T-helper 2 cell (primary cell): ENCODE data around the gene ANKRD7.
"Not testable (repeated sequence)": the region's sequence is repeated elsewhere in the genome, so short reads cannot be mapped to it uniquely, and the experiment has no call there.

Experiments
- DNase-seq, 5 experiments: peaks; one replicate each; pipeline versions ENCODE4 v3.0.0 to v3.0.0-alpha.2; 2012 to 2022

The ANKRD7 gene

DNA sequence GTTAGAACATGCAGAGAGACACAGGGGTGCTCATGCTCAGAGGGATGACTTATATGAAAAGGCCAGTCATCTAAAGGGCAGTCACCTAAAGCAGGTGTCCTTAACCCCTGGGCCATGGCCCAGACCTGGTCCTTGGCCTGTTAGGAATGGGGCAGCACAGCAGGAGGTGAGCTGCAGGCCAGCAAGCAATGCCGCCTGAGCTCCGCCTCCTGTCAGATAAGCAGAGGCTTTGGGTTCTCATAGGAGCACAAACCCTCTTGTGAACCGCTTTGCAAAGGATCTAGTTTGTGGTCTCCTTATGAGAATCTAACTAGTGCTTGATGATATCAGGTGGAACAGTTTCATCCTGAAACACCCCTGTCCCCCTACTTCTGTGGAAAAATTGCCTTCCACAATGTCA is 14.5 kb downstream of the ANKRD7 start:
- DNase-seq, result peak in 1 of 5 experiments; percentile 51

DNA sequence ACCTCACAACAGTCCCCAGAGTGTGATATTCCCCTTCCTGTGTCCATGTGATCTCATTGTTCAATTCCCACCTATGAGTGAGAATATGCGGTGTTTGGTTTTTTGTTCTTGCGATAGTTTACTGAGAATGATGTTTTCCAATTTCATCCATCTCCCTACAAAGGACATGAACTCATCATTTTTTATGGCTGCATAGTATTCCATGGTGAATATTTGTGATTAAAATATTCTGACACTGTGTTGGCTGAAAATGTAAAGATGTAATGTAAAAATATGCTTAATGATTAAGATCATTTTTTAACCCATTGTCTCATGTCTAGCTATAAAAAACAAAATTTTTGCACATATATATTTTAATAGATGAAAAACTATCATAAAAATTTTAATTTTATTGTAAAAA is 15.8 kb downstream of the ANKRD7 start:
- DNase-seq, result not testable (repeated sequence)

DNA sequence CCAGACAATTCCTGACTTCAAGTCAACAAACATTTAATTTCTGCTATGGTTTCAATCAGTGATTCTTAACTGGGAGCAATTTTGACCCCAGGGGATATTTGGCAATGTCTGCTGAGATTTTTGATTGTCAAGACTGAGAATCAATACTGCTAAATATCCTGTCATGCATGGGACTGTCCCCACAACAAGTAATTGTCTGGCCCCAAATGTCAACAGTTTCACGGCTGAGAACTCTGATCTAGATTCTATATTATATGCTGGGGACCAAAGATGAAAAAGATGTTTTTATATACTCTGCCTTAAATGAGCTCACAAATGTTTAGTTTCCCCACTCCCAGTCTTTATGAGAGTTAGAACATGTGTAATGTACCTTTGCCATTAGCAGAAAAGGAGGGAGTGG is 19.2 kb downstream of the ANKRD7 start:
- DNase-seq, result no peak

DNA sequence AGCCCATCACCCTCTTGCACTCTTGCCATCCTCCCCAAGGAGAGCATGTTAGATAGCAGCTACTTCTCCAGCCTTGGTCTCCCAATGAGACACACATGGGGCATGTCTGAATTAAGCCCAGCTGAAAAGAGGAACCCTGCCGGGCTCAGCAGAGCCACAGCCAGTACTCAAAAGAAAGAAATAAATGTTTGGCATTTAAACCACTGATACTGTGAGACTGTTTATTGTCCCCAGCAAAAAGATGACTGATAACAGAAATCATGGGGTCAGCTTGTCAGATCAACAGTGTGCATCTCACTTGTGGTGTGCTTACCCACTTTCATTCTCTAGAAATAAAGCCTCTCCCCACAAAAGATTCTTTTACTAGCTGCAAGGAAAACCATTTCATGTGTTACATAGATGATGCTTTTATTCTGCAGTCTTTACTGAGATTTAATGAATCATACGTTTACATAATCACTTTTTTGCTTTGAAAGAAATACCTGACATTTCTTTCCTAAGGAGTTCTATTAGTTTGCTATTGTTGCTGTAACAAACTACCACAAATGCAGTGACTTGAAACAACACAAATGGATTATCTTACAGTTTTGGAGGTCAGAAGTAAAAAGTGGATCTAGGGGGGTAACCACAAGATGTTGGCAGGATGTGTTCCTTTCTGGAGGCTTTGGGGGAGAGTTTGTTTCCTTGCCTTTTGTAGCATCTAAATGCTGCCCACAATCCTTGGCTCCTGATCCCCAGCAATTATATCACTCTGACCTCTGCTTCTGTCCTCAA is 20.9 kb downstream of the ANKRD7 start:
- peak in 1 of 5 experiments; percentile 92 for DNase-seq

DNA sequence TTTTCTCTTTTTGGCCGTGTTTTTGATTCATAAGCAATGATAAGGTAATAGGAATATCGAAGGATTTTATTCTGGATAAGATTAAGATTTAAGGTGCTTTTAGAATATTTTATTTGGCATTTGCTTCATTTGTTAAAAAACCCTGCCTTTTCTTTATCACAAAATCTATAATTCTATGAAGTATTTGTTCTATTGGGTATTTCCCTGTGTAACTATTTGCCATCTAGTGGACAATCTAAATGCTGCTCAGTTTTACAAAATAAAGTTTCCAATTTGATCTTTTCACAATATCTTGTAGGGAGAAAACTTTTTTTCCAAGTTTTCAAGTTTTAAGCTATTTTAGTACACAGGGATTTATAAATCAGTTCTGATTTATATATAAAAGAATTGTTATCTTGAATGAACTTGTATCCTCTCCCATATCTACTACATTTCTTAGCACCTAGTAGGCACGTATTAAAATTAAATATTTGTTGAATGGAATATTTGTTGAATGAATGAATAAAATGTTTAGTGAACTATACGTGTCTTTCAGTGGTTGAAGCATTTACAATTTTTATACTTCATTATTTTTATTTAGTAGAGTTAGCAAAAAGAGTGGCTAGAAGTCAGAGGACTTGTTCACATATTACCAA is 26.5 kb downstream of the ANKRD7 start:
- no peak for DNase-seq

DNA sequence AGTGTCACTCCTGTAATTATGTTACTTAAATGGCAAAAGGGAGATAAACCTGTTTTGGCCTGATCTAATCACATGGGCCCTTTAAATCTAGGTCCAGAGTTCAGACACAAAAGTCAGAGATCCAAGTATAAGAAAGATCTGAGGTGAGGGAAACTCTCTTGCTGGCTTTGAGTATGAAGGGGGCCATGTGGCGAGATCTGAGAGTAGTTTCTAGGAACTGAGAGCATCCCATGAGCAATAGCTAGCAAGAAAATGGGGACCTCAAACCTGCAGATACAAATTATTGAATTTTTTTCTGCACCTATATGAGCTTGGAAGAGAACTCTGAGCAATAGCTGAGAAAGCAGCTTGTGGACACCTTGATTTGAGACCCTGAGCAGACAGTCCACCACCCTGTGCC is 27.6 kb downstream of the ANKRD7 start:
- no peak for DNase-seq

DNA sequence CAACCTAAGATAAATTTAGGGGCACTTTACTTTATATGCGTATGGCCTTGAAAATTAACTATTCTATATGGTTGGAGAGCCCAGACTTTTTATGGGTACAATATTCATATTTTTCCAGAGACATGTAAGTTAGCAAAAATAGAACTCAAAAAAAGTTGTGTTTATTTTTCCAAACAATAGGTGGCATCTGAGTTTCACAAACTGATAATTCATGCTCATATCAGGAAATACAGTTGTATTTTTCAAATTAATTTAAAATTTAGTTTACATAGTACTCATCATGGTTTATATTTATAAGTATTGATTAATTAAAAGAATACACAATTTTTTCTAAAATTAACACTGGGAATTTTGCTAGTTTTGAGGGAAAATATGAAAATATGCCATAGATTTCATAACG is 34.6 kb downstream of the ANKRD7 start:
- DNase-seq, result no peak

DNA sequence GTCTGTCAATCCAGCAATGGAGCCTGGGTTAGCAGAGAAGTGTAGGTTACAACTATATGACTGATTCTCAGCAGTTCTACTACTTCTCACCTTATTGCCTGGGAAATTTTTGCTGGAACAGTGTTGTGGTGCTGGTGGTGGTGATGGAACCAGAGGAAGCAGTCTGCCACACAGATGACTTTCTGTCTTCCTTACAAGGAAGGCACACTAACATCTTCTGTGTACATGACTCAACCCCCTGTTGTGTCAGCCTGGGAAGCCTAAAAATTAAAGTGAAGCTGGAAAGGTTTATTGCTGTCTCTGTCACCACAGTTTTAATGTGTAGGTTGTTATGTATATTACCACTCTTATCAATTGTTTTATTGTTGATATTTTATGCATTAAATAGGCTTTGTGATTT is 40.3 kb downstream of the ANKRD7 start:
- no peak for DNase-seq

DNA sequence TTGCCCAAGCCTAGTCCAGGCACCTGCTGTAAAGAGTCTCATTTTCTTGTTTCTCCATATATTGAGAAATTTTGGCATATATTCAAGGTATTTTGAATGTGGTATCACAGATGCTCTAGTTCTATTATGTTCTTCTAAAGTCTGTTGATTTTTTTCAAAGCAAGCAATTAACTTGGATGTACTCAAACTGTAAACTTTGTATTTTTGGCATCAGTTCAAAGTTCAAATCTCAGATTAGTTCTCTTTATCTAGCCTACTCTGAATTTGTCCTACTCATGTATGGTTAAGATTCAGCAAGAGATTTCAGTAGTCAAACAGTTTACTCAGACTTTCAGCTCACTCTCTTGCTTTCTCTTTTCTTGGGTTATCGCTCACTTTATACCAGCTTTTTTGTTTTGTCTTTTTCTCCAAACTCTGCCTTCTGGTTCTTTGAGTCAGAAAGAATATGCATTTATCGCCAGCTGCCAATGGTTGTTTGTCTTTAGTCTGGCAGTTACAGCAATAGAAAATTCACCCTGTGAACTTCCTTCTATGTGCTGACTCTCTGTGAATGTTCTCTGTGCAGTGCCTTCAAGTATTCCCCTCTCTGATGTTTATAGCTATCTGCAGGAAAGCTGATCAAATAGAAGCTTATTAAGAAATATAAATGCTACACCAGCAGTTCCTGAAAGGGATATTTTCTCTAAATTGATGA is 56.0 kb downstream of the ANKRD7 start:
- DNase-seq, result no peak

DNA sequence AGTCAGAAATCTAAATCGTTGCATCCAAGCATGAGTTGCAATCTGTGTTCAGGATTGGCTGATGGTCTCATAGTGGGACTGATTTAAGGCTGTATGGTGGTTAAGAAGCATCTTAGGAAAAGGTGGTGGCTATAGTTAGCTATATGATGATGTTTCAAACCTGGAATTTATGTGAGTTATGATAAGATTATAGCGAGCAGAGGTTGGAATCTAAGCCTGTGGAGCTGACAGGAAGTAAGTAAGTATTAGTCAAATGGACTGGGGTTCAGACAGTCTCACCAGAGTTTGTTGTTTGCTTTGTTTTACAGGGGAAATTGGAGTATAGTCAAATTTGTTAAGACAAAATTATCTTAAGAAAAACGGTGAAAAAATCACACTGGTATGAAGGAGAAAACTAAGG is 56.7 kb downstream of the ANKRD7 start:
- no peak for DNase-seq

DNA sequence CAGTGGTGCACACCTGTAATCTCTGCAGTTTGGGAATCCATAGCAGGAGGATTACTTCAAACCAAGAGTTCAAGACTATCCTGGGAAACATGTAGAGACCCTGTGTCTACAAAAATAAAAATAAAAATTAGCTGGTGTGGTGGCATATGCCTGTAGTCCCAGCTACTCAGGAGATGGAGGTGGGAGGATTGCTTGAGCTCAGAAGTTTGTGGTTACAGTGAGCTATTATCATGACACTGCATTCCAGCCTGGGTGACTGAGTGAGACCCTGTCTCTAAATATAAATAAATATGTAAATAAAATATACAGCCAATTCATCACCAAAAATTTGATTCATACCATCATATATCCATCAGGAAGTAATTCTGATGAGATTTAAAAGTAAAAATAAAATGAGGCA is 60.9 kb downstream of the ANKRD7 start:
- DNase-seq, result no peak

DNA sequence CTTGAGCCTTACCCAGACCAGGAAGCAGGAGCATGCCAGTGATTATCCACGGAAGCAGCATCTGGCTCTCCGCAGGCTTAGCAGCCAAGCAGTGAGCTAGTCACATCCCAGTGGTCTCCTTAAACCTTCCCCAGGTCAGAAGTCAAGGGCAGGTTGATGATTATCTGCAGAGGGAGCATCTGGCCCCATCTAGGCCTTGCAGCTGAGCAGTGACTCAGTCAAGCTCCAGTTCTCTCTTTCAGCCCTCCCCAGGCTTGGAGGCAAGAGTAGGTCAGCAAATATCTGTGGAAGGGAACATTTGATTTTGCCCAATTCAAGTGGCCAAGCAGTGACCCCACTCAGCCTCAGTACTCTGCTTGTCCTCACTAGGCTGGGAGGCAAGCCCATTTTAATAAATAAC is 61.6 kb downstream of the ANKRD7 start:
- no peak for DNase-seq

DNA sequence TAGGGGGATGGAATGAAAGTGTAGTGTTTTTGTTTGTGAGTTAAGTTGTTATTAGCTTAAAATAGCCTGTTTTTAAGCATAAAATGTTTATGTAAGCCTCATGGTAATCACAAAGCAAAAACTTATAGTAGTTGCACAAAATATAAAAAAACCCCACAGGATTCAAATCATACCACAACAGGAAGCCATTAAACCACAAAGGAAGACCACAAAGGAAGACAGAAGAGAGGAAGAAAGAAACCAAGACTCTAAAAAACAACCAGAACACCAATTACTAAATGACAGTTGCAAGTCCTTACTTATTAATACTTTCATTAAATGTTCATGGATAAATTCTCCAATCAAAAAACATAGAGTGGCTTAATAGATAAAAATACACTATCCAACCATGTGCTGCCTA is 63.6 kb downstream of the ANKRD7 start:
- peak in 2 of 5 experiments; percentile 9 to 81 for DNase-seq

DNA sequence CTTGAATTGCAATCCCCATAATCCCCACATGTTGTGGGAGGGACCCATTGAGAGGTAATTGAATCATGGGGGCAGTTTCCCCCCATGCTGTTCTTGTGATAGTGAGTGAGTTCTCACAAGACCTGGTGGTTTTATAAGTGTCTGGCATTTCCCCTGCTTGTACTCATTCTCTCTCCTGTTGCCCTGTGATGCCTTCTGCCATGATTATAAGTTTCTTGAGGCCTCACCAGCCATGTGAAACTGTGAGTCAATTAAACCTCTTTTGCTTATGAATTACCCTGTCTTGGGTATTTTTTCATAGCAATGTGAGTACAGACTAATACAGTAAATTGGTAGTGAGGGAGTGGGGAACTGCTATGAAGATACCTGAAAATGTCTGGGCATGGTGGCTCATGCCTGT is 65.0 kb downstream of the ANKRD7 start:
- DNase-seq, result peak in 1 of 5 experiments; percentile 30
